22Rv1 (cell line): ENCODE data around the gene IL11.

Experiments used
- ZFX ChIP-seq: fragments of 450-650 bp; IDR thresholded peaks from 2 replicates; pipeline ENCODE4 v1.6.1; 2017; ENCODE audit warnings: antibody characterized with exemption, borderline replicate concordance
- TF ChIP-seq, protein P1 (sequence below): fragments of 450-650 bp; IDR thresholded peaks from 2 replicates; pipeline ENCODE4 v1.5.1; 2017; ENCODE audit warnings: mild to moderate bottlenecking

DNA sequence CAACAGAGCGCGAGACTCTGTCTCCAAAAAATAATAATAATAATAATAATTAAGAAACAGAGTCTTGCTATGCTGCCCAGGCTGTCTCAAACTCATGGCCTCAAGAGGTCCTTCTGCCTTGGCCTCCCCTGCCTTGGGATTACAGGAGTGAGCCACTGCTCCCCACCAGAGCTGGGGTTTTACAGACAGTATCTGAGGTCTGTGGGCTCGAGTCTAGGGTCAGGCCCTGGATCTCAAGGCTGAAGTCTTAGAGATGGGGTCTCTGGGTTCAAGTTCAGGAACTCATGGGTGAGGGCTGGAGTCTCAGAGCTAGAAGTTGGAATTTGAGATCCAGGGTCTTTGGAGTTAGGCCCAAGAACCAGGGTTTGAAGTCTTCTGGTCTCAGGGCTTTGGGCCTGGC is 3.5 kb downstream of the IL11 start:
- TF ChIP-seq, protein P1, sequence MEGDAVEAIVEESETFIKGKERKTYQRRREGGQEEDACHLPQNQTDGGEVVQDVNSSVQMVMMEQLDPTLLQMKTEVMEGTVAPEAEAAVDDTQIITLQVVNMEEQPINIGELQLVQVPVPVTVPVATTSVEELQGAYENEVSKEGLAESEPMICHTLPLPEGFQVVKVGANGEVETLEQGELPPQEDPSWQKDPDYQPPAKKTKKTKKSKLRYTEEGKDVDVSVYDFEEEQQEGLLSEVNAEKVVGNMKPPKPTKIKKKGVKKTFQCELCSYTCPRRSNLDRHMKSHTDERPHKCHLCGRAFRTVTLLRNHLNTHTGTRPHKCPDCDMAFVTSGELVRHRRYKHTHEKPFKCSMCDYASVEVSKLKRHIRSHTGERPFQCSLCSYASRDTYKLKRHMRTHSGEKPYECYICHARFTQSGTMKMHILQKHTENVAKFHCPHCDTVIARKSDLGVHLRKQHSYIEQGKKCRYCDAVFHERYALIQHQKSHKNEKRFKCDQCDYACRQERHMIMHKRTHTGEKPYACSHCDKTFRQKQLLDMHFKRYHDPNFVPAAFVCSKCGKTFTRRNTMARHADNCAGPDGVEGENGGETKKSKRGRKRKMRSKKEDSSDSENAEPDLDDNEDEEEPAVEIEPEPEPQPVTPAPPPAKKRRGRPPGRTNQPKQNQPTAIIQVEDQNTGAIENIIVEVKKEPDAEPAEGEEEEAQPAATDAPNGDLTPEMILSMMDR = no peak
- no peak for TF ChIP-seq ZFX
